K562 (cell line): ENCODE results near the gene PLEKHH2. TPM values are rescaled to one million over a fixed set of nuclear protein-coding genes. Genes with fewer than 3 reads are reported as not detected.

Experiments
- ARID3B ChIP-seq: fragments of 250-450 bp; sonication (Bioruptor Pico); IDR thresholded peaks from 2 replicates; pipeline ENCODE4 v1.4.0; 2020; ENCODE audit warnings: borderline replicate concordance
- HBP1 ChIP-seq: fragments of 450-650 bp; formaldehyde crosslinking; IDR thresholded peaks from 2 replicates; pipeline ENCODE4 v1.4.0; 2022; ENCODE audit warnings: missing genetic modification characterization
- HDAC8 ChIP-seq: fragments of 450-650 bp; IDR thresholded peaks from 2 replicates; pipeline ENCODE4 v1.6.1; 2016; ENCODE audit warnings: mild to moderate bottlenecking, missing genetic modification characterization, moderate library complexity, missing compliant biosample characterization
- KAT2B ChIP-seq: IDR thresholded peaks from one replicate; pipeline ENCODE4 v1.6.1; 2012; ENCODE audit warnings: low read depth, mild to moderate bottlenecking, control low read depth, inconsistent platforms, low read length, moderate library complexity
- MEF2D ChIP-seq: conservative IDR thresholded peaks from 2 replicates; pipeline ENCODE4 v1.6.1; 2016; ENCODE audit warnings: low read depth, missing genetic modification characterization, missing compliant biosample characterization
- NUFIP1 ChIP-seq: fragments of 450-650 bp; IDR thresholded peaks from 2 replicates; pipeline ENCODE4 v1.6.1; 2018; ENCODE audit not compliant: partially characterized antibody
- PCBP1 ChIP-seq: fragments of 200-400 bp; formaldehyde crosslinking; IDR thresholded peaks from 2 replicates; pipeline ENCODE4 v1.6.1; 2018; ENCODE audit warnings: mild to moderate bottlenecking, low read depth, low read length; ENCODE audit not compliant: poor library complexity, severe bottlenecking
- PHF21A ChIP-seq: fragments of 450-650 bp; IDR thresholded peaks from 2 replicates; pipeline ENCODE4 v1.6.1; 2017; ENCODE audit warnings: low read depth, borderline replicate concordance
- PRDM10 ChIP-seq: fragments of 450-650 bp; IDR thresholded peaks from 2 replicates; pipeline ENCODE4 v1.6.1; 2018; ENCODE audit not compliant: partially characterized antibody
- ZBTB1 ChIP-seq: sonication (generic); formaldehyde crosslinking; IDR thresholded peaks from 2 replicates; pipeline ENCODE4 v1.8.1; 2023; ENCODE audit warnings: missing genetic modification reagents, low read depth, mild to moderate bottlenecking, borderline replicate concordance
- ZNF184 ChIP-seq: sonication (generic); formaldehyde crosslinking; IDR thresholded peaks from 2 replicates; pipeline ENCODE4 v1.5.0; 2020; ENCODE audit warnings: missing genetic modification reagents
- polyA plus RNA-seq, 8 experiments: library from polyadenylated mRNA; depleted of rRNA in 4 of 8; stranded (reverse) in 5 of 8; unstranded in 3 of 8; fragments of >200 nt; fragmentation: Nextera tagmentation in 2 of 8; fragmentation: Illumina TruSeq in 1 of 8; extraction: Ambion mirVana in 2 of 8; extraction: Trizol in 1 of 8; gene quantifications; 2 replicates each; pipeline versions ENCODE4 v1.2.1 to v1.2.3, GENCODE V29; 2011 to 2014; ENCODE audit warnings: inconsistent platforms in 1 of 8, missing spikeins in 1 of 8
- total RNA-seq, 7 experiments: library from RNA; depleted of rRNA in 6 of 7; stranded (reverse); fragments of >200 nt in 6 of 7; fragmentation: Illumina TruSeq in 2 of 7; extraction: Trizol in 2 of 7; gene quantifications; 2 replicates each; pipeline versions ENCODE4 v1.2.1 to v1.2.3, GENCODE V29; 2011 to 2021; ENCODE audit warnings: low replicate concordance in 1 of 7

The PLEKHH2 gene
- total and polyA plus RNA-seq, 9 of the 15 experiments (the other 6 are each of a cell fraction or from before 2014, with no cell fraction given): 0.77 to 13.5 (median 2.7) TPM

- TF ChIP-seq PRDM10 (peak; percentile 65), ARID3B (CRISPR knock-in tag) (no peak), KAT2B (no peak), MEF2D (tag) (no peak), ZNF184 (CRISPR knock-in tag) (no peak), NUFIP1 (no peak), ZBTB1 (CRISPR knock-in tag) (no peak), PHF21A (no peak), PCBP1 (no peak), HBP1 (CRISPR knock-in tag) (no peak), HDAC8 (tag) (no peak)
Observed at GRCh38 chr2:43773876-43774613, 137.0 kb downstream of the PLEKHH2 start, which contains the start of gene DYNC2LI1 (continued).
